GM12878 (cell line): ENCODE results near the gene CKS1B. TPM values are rescaled to one million over a fixed set of nuclear protein-coding genes. Genes with fewer than 3 reads are reported as not detected.

Experiments
- ATAC-seq: fragments of 200-7000 bp; cut with Tn5 transposase; 3 replicates; pipeline ENCODE4 v1.9.1; 2020; ENCODE audit warnings: mild to moderate bottlenecking, moderate library complexity
- BruUV-seq: library from RNA; stranded (reverse); fragments of 400-500 nt; replicated peaks from 2 replicates; lab custom pipeline; 2021; lab: Mats Ljungman, UMichigan
- CTCF ChIA-PET: fragments of 300-600 bp; sonication (Branson Sonifier 250); formaldehyde crosslinking; extraction: SDS; loops from one replicate; lab custom pipeline; 2021; ENCODE audit warnings: inconsistent platforms; lab: Yijun Ruan, JAX
- POLR2A ChIA-PET: fragments of 350-600 bp; formaldehyde crosslinking; extraction: SDS; loops from one replicate; lab custom pipeline; 2021; ENCODE audit warnings: inconsistent platforms; lab: Charles Lee
- RAD21 ChIA-PET: fragments of 300-600 bp; sonication (Branson Sonifier 250); formaldehyde crosslinking; loops from one replicate; lab custom pipeline; 2023; ENCODE audit warnings: antibody characterized with exemption; ENCODE audit not compliant: unreplicated experiment; lab: Charles Lee
- SMC1A ChIA-PET: fragments of 300-600 bp; sonication (Branson Sonifier 250); formaldehyde crosslinking; loops from one replicate; lab custom pipeline; 2023; ENCODE audit not compliant: unreplicated experiment, uncharacterized antibody; lab: Charles Lee
- DNase-seq: peaks from one replicate; pipeline ENCODE4 v3.0.0-alpha.2; 2011; ENCODE audit warnings: low read depth, low spot score
- FAIRE-seq: peaks from 3 replicates; lab custom pipeline; 2011; peaks lifted over from hg19 to GRCh38; lab: Jason Lieb, UNC
- H2AFZ ChIP-seq: 2 replicates; pipeline ENCODE4 v1.6.0; 2011; ENCODE audit warnings: low read depth, low read length, control low read depth; ENCODE audit not compliant: control insufficient read depth
- H3K27ac ChIP-seq: 2 replicates; pipeline ENCODE4 v1.5.1; 2011; ENCODE audit warnings: control low read depth; ENCODE audit not compliant: control insufficient read depth, insufficient read depth
- H3K27me3 ChIP-seq, 2 experiments: replicated peaks in 1 of 2; 2 replicates each; pipeline versions ENCODE4 v1.6.0 to v1.6.1; 2011; ENCODE audit warnings: low read length in 1 of 2; ENCODE audit not compliant: control insufficient read depth in 2 of 2, insufficient read depth in 2 of 2
- H3K36me3 ChIP-seq, 2 experiments: 2 replicates each; pipeline ENCODE4 v1.5.1; 2011; ENCODE audit warnings: low read length in 1 of 2; ENCODE audit not compliant: control insufficient read depth in 2 of 2, insufficient read depth in 2 of 2
- H3K4me1 ChIP-seq: 2 replicates; pipeline ENCODE4 v1.6.1; 2011; ENCODE audit warnings: mild to moderate bottlenecking, low read length, moderate library complexity, mixed read lengths; ENCODE audit not compliant: control insufficient read depth, insufficient read depth
- H3K4me2 ChIP-seq: 2 replicates; pipeline ENCODE4 v1.6.0; 2011; ENCODE audit warnings: control low read depth; ENCODE audit not compliant: control insufficient read depth, insufficient read depth
- H3K4me3 ChIP-seq: fragments of 200-600 bp; sonication (generic); 2 replicates; pipeline ENCODE4 v1.5.1; 2016
- H3K79me2 ChIP-seq: 2 replicates; pipeline ENCODE4 v1.6.0; 2011; ENCODE audit warnings: low read length; ENCODE audit not compliant: control insufficient read depth, insufficient read depth
- H3K9ac ChIP-seq: 2 replicates; pipeline ENCODE4 v1.8.0; 2011; ENCODE audit warnings: low read length, control low read depth, mixed read lengths; ENCODE audit not compliant: control insufficient read depth, insufficient read depth
- H3K9me3 ChIP-seq: replicated peaks from 3 replicates; pipeline ENCODE4 v1.5.1; 2011; ENCODE audit warnings: mild to moderate bottlenecking, low read length; ENCODE audit not compliant: control insufficient read depth, insufficient read depth
- H4K20me1 ChIP-seq: 2 replicates; pipeline ENCODE4 v1.6.0; 2011; ENCODE audit not compliant: control insufficient read depth, insufficient read depth
- ASH2L ChIP-seq: fragments of 300-600, 200-600 bp; sonication (generic); IDR thresholded peaks from 2 replicates; pipeline ENCODE4 v1.6.1; 2017; ENCODE audit warnings: low read depth, mild to moderate bottlenecking, borderline replicate concordance
- CHD4 ChIP-seq: fragments of 200-600 bp; sonication (generic); IDR thresholded peaks from 2 replicates; pipeline ENCODE4 v1.6.1; 2016; ENCODE audit warnings: mild to moderate bottlenecking
- CREM ChIP-seq: IDR thresholded peaks from 2 replicates; pipeline ENCODE4 v1.6.1; 2014; ENCODE audit warnings: antibody characterized with exemption, low read depth
- E4F1 ChIP-seq: fragments of 450-650 bp; IDR thresholded peaks from 2 replicates; pipeline ENCODE4 v1.6.1; 2018; ENCODE audit warnings: borderline replicate concordance, mild to moderate bottlenecking; ENCODE audit not compliant: partially characterized antibody
- KDM1A ChIP-seq: fragments of 200-600 bp; sonication (generic); IDR thresholded peaks from 2 replicates; pipeline ENCODE4 v1.6.1; 2016; ENCODE audit warnings: borderline replicate concordance
- POLR2AphosphoS5 ChIP-seq: IDR thresholded peaks from 2 replicates; pipeline ENCODE4 v1.6.1; 2011; ENCODE audit warnings: mild to moderate bottlenecking, low read length, inconsistent platforms
- RELB ChIP-seq: fragments of 450-650 bp; IDR thresholded peaks from 2 replicates; pipeline ENCODE4 v1.6.1; 2017; ENCODE audit warnings: low read depth, mild to moderate bottlenecking, moderate library complexity
- SREBF2 ChIP-seq: IDR thresholded peaks from 2 replicates; pipeline ENCODE4 v1.6.1; 2012; ENCODE audit warnings: mild to moderate bottlenecking, low read length
- SRF ChIP-seq, 2 experiments: IDR thresholded peaks; 2 replicates each; pipeline ENCODE4 v1.6.1; 2011; ENCODE audit warnings: low read depth in 2 of 2, low read length in 2 of 2, mild to moderate bottlenecking in 1 of 2, moderate library complexity in 1 of 2
- STAT1 ChIP-seq: fragments of 450-650 bp; conservative IDR thresholded peaks from 2 replicates; pipeline ENCODE4 v1.6.1; 2014; ENCODE audit warnings: antibody characterized with exemption, mild to moderate bottlenecking
- SUPT20H ChIP-seq: IDR thresholded peaks from 2 replicates; pipeline ENCODE4 v1.6.1; 2011; ENCODE audit warnings: low read depth, mild to moderate bottlenecking, low read length, moderate library complexity, borderline replicate concordance; ENCODE audit not compliant: control insufficient read depth
- TCF7 ChIP-seq: IDR thresholded peaks from 2 replicates; pipeline ENCODE4 v1.6.1; 2014; ENCODE audit warnings: antibody characterized with exemption, borderline replicate concordance
- WGBS: methylation state at CpG from one replicate; pipeline ENCODE4 v1.1.6; 2016; ENCODE audit warnings: low lambda C conversion rate; ENCODE audit not compliant: insufficient replicate concordance, insufficient coverage; ENCODE audit errors: missing lambda C conversion rate; 5-methylcytosine and 5-hydroxymethylcytosine counted together
- in situ Hi-C: fragments of 300-500 bp; cut with MboI; formaldehyde crosslinking; loops from 9 replicates; pipeline ENCODE4 v1.14.3; 2018; ENCODE audit warnings: mixed read lengths
- intact Hi-C: fragments of 100-400 bp; cut with micrococcal nuclease; formaldehyde crosslinking; loops from one replicate; pipeline ENCODE4 v1.14.2; 2022; ENCODE audit not compliant: unreplicated experiment
- polyA plus RNA-seq, 11 experiments: library from polyadenylated mRNA; depleted of rRNA in 4 of 11; unstranded in 6 of 11; stranded (reverse) in 5 of 11; fragments of >200 nt; fragmentation: Nextera tagmentation in 4 of 11; fragmentation: Illumina TruSeq in 1 of 11; extraction: Ambion mirVana in 4 of 11; extraction: Trizol in 1 of 11; gene quantifications; 1 replicate in 1 of 11; 2 replicates in 10 of 11; pipeline versions ENCODE4 v1.2.1 to v1.2.3, GENCODE V29; 2011 to 2016; ENCODE audit warnings: inconsistent platforms in 2 of 11, missing spikeins in 2 of 11, low read depth in 1 of 11
- total RNA-seq, 4 experiments: library from RNA; depleted of rRNA in 3 of 4; stranded (reverse); fragments of >200 nt in 3 of 4; fragmentation: Illumina TruSeq in 1 of 4; extraction: Trizol in 1 of 4; gene quantifications; 2 replicates each; pipeline versions ENCODE4 v1.2.1 to v1.2.3, GENCODE V29; 2013 to 2021

The CKS1B gene
- total and polyA plus RNA-seq, 10 of the 15 experiments (the other 5 are each of a cell fraction or from before 2014, with no cell fraction given): 125 to 608 (median 364) TPM

- BruUV-seq: no TSS peak
- intact Hi-C loops: loop anchor here (5.0 kb wide), 1 partner anchor 39 kb away; the partner anchor contains the start of gene ZBTB7B
Observed at GRCh38 chr1:154963643-154964042, 10.8 kb upstream of the CKS1B start.

More at GRCh38 chr1:154963643-154964042, 10.8 kb upstream of the CKS1B start:
- Histone ChIP-seq H3K79me2 (peaks cover 31% of the 10 kb centered on the region), H3K9me3 (no peaks in the 10 kb centered on the region), H3K27me3 (no peaks in the 10 kb centered on the region), H2AFZ (no peak overlapping the region), H3K36me3 (peaks cover 12 to 15% of the 10 kb centered on the region in 2 experiments; a peak in 3 of 4 replicates), H3K4me2 (no peak overlapping the region; the same call in 1 of the 2 replicates), H3K9ac (no peak overlapping the region), H3K27ac (no peak overlapping the region; the same call in 1 of the 2 replicates), H4K20me1 (no peaks in the 10 kb centered on the region), H3K4me3 (peak overlapping the region; percentile 88; the same call in 1 of the 2 replicates), H3K4me1 (peaks cover 6% of the 10 kb centered on the region; the same call in 1 of the 2 replicates)
- ChIA-PET CTCF (interaction anchor here (1.8 kb wide), 1 partner anchor 35 kb away, joined by 4 read pairs; no protein-coding TSS in a partner anchor), POLR2A (interaction anchor here (0.6 to 1.7 kb wide), 4 partner anchors 10 to 572 kb away, joined by 3 to 5 read pairs (median 3); partner anchors contain the start of gene CKS1B), RAD21 (interaction anchor here (1.0 to 1.9 kb wide), 2 partner anchors 35 to 54 kb away, joined by 3 to 4 read pairs; no protein-coding TSS in a partner anchor), SMC1A (interaction anchor here (0.9 to 1.4 kb wide), 2 partner anchors 10 to 19 kb away, joined by 3 to 4 read pairs; partner anchors contain the start of gene FLAD1)
- ATAC-seq: no peak
- WGBS: 96% methylated on average over 8 of the region's 8 CpGs
- TF ChIP-seq CHD4 (no peak), CREM (no peak), SRF (IDR thresholded peaks at IDR 0.05; ENCODE audit: low read depth in 2 of 2, low read length in 2 of 2) (no peak), E4F1 (no peak), SREBF2 (no peak), STAT1 (no peak), SUPT20H (no peak), TCF7 (no peak), POLR2AphosphoS5 (no peak; the same call in 1 of the 2 replicates), ASH2L (no peak), KDM1A (no peak), RELB (no peak)
- FAIRE-seq: no peak
- DNase-seq: no peak
- in situ Hi-C loops: no loop called here
